Omental fat pad (tissue), 4 donors: ENCODE results near the gene MAP3K7CL. TPM values are rescaled to one million over a fixed set of nuclear protein-coding genes. Genes with fewer than 3 reads are reported as not detected.

Source experiments
- ATAC-seq: fragments of 150-250 bp; one replicate; pipeline ENCODE4 v1.9.1; 2016; ENCODE audit warnings: mild to moderate bottlenecking, moderate library complexity; ENCODE audit not compliant: low FRiP score
- DNase-seq: peaks from one replicate; pipeline ENCODE4 v3.0.0-alpha.2; 2019; ENCODE audit warnings: low spot score
- CTCF ChIP-seq, 3 donors: fragments of 450-650 bp; IDR thresholded peaks; one replicate each; pipeline ENCODE4 v1.5.1; 2016 to 2017; ENCODE audit warnings: antibody characterized with exemption in 3 of 3, mild to moderate bottlenecking in 3 of 3, moderate library complexity in 2 of 3
- total RNA-seq, 4 donors: library from RNA; depleted of rRNA; stranded (reverse); fragments of >200 nt; gene quantifications; one replicate each; pipeline ENCODE4 v1.1.0, GENCODE V29; 2016

MAP3K7CL gene
- total RNA-seq, 4 donors from 2014 or later: 5.1 to 7.1 (median 5.9) TPM

GRCh38 chr21:29114765-29115500, 15.5 kb upstream of the MAP3K7CL start:
- ATAC-seq: no peak
- TF ChIP-seq CTCF (IDR thresholded peaks at IDR 0.05): no peak
- DNase-seq: no peak

- ATAC-seq (no peak), DNase-seq (no peak)
- TF ChIP-seq CTCF (IDR thresholded peaks at IDR 0.05): no peak
These were observed 14.5 kb upstream of the MAP3K7CL start for GRCh38 chr21:29115899-29116298.

GRCh38 chr21:29117372-29117955, 13.0 kb upstream of the MAP3K7CL start:
- ATAC-seq: no peak
- TF ChIP-seq CTCF (IDR thresholded peaks at IDR 0.05): no peak
- no peak for DNase-seq

GRCh38 chr21:29121759-29122158, 8.7 kb upstream of the MAP3K7CL start:
- ATAC-seq (no peak), DNase-seq (no peak)
- TF ChIP-seq CTCF (IDR thresholded peaks at IDR 0.05): no peak

- ATAC-seq (no peak), DNase-seq (no peak)
- TF ChIP-seq CTCF (IDR thresholded peaks at IDR 0.05): no peak
These were observed 5.8 kb upstream of the MAP3K7CL start for GRCh38 chr21:29124645-29125044.

GRCh38 chr21:29125191-29125590, 5.3 kb upstream of the MAP3K7CL start:
- no peak for ATAC-seq
- TF ChIP-seq CTCF (IDR thresholded peaks at IDR 0.05): no peak
- DNase-seq: no peak

- DNase-seq (no peak), ATAC-seq (no peak)
- TF ChIP-seq CTCF (IDR thresholded peaks at IDR 0.05): no peak
These were observed 4.5 kb upstream of the MAP3K7CL start for GRCh38 chr21:29125979-29126378.
